Measurements from ENCODE around the gene SELL. TPM values are rescaled to one million over a fixed set of nuclear protein-coding genes. Genes with fewer than 3 reads are reported as not detected.

Gene SELL
- polyA plus RNA-seq, 1 of the 3 experiments (the other 2 are of a cell fraction), result 0.58 TPM

DNA sequence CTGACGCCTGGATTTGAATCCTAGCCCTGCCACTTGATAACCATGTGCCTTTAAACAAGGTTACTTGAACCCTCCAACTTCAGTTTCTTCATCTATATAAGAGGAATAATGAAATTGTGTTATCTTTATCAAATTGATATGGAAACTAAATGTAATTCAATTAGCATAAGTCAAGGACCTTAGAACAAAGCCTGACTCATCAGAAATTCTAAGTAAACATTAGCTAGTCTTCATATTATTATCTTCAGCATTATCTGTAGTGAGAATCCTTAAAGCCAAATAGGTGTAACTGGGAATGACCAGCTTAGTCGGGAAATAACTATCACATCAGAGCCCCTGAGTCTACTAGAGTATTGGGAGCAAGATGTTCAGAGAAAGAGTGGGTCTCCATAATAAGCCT, 6.6 kb downstream of the SELL start:
- H2AFZ ChIP-seq (ENCODE audit: low read depth), result no peak overlapping the region
- H3K27me3 ChIP-seq (ENCODE audit: insufficient read depth), result no peaks in the 10 kb centered on the region
- no peaks in the 10 kb centered on the region for H3K79me2 ChIP-seq (ENCODE audit: insufficient read depth)
- no peaks in the 10 kb centered on the region for H3K9me3 ChIP-seq
- H3K4me3 ChIP-seq (ENCODE audit: low read depth in 2 of 2, low read length in 1 of 2), result no peak overlapping the region
- CTCF ChIA-PET, result interaction anchor here (1.5 kb wide), 1 partner anchor 119 kb away, joined by 4 read pairs; the partner anchor contains the start of gene F5
- no peak for TF ChIP-seq GABPA (IDR thresholded peaks at IDR 0.05; ENCODE audit: low read depth)
- TF ChIP-seq TCF12 (IDR thresholded peaks at IDR 0.05), result no peak
- TF ChIP-seq FOSL2 (IDR thresholded peaks at IDR 0.05; ENCODE audit: borderline replicate concordance, low read depth), result no peak
- TF ChIP-seq EZH2phosphoT487 (IDR thresholded peaks at IDR 0.05; ENCODE audit: borderline replicate concordance, low read depth), result no peak
- TF ChIP-seq MXI1 (IDR thresholded peaks at IDR 0.05; ENCODE audit: low read depth, low read length), result no peak
- TF ChIP-seq, protein P1, sequence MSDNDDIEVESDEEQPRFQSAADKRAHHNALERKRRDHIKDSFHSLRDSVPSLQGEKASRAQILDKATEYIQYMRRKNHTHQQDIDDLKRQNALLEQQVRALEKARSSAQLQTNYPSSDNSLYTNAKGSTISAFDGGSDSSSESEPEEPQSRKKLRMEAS (IDR thresholded peaks at IDR 0.05; ENCODE audit: low read depth), result no peak
- no peaks in the 10 kb centered on the region for H4K20me1 ChIP-seq (ENCODE audit: insufficient read depth)
- H3K27ac ChIP-seq (ENCODE audit: low read depth in 2 of 2, low read length in 1 of 2), result no peak overlapping the region
- H3K9me2 ChIP-seq, result no peaks in the 10 kb centered on the region
- whole genome bisulfite sequencing (ENCODE audit: low lambda C conversion rate), result 12% methylated on average over 2 of the region's 2 CpGs
- POLR2A ChIA-PET, result no interaction called here
- no peak overlapping the region for H3K9ac ChIP-seq
- no peaks in the 10 kb centered on the region for H3K36me3 ChIP-seq (replicated peaks in 1 of 2; ENCODE audit: control insufficient read depth in 1 of 2, insufficient read depth in 2 of 2, low read length in 1 of 2)
- no peak overlapping the region for H3K4me2 ChIP-seq
- no peaks in the 10 kb centered on the region for H3K4me1 ChIP-seq (ENCODE audit: control insufficient read depth in 1 of 2, insufficient read depth in 2 of 2, low read depth in 1 of 2, low read length in 1 of 2)
- no peak for DNase-seq
- H3F3A ChIP-seq (replicated peaks; ENCODE audit: insufficient read depth), result no peaks in the 10 kb centered on the region

DNA sequence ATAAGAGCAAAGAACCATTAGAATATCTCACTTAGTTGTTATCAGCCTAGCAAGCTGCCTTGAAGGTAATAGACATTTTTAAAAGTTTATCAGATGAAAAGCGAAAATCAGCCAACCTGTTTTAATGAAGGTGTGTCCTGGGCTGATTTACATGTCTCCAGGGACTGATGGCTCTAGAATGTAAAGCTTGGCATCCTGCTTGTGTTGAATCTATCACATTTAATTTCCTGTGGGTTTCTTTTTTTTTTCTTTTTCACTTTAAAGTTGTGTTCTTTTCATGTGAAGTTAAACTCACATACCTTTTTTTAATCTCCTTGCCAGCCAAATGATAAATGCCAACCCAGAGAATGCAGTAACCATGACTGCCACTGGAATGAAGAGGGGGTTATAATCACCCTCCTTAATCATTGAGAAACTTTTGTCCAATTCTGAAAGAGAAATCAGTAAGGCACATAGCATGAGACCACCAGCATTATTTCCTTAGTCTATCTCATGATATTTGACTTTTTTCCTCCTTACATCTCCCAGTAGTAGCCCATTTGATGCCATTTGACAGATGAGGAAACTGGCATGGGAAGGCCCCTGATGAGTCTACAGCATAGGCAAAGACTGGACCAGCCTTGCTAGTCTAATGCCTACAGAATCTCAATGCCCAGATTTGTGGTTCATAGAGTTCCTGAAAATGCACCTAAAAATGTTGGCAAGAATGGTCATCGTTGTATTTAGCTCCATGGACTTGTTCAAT, 10.0 kb downstream of the SELL start:
- CTCF ChIA-PET, result interaction anchor here (1.9 kb wide), 1 partner anchor 11 kb away, joined by 7 read pairs; no protein-coding TSS in a partner anchor
- no peaks in the 10 kb centered on the region for H3K4me1 ChIP-seq (ENCODE audit: control insufficient read depth in 1 of 2, insufficient read depth in 2 of 2, low read depth in 1 of 2, low read length in 1 of 2)
- POLR2A ChIA-PET, result no interaction called here
- TF ChIP-seq SIN3A (IDR thresholded peaks at IDR 0.05; ENCODE audit: borderline replicate concordance, low read depth, low read length), result no peak
- no peak for TF ChIP-seq NRF1 (IDR thresholded peaks at IDR 0.05; ENCODE audit: low read depth, low read length)
- no peak for TF ChIP-seq TCF12 (IDR thresholded peaks at IDR 0.05)
- no peak for TF ChIP-seq EZH2phosphoT487 (IDR thresholded peaks at IDR 0.05; ENCODE audit: borderline replicate concordance, low read depth)
- TF ChIP-seq RCOR1 (IDR thresholded peaks at IDR 0.05; ENCODE audit: low read length), result no peak
- TF ChIP-seq GATA2 (CRISPR knock-in tag; IDR thresholded peaks at IDR 0.05), result no peak
- no peaks in the 10 kb centered on the region for H3K36me3 ChIP-seq (replicated peaks in 1 of 2; ENCODE audit: control insufficient read depth in 1 of 2, insufficient read depth in 2 of 2, low read length in 1 of 2)
- H3K9me3 ChIP-seq, result no peaks in the 10 kb centered on the region
- WGBS (ENCODE audit: low lambda C conversion rate), result 23% methylated on average over 2 of the region's 2 CpGs
- no peaks in the 10 kb centered on the region for H3K9me2 ChIP-seq
- no peaks in the 10 kb centered on the region for H4K20me1 ChIP-seq (ENCODE audit: insufficient read depth)
- H3F3A ChIP-seq (replicated peaks; ENCODE audit: insufficient read depth), result no peaks in the 10 kb centered on the region
- no peak overlapping the region for H2AFZ ChIP-seq (ENCODE audit: low read depth)
- H3K79me2 ChIP-seq (ENCODE audit: insufficient read depth), result no peaks in the 10 kb centered on the region
- no peak overlapping the region for H3K4me2 ChIP-seq
- H3K9ac ChIP-seq, result no peak overlapping the region
- no peak for DNase-seq
- no peaks in the 10 kb centered on the region for H3K27me3 ChIP-seq (ENCODE audit: insufficient read depth)
- H3K27ac ChIP-seq (ENCODE audit: low read depth in 2 of 2, low read length in 1 of 2), result no peak overlapping the region
- no peak overlapping the region for H3K4me3 ChIP-seq (ENCODE audit: low read depth in 2 of 2, low read length in 1 of 2)

DNA sequence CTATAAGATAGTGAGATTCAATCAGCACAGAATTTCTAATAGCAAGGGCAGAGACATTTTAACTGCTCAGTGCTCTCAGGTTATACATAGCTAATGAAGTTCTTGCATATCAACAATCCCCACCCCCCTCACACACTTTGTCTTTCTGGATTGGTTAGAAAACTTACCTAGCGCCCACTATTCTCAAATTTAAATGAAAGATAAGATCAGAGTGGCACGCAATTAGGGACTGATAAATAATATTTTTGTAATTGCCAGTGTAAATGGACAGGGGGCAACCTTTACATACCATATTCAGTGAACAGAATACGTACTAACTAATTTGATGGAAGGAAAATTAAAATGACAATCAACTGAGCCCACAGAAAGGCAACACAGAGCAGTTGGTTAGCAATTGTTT, 11.7 kb downstream of the SELL start:
- H3K9me3 ChIP-seq, result no peaks in the 10 kb centered on the region
- no peaks in the 10 kb centered on the region for H4K20me1 ChIP-seq (ENCODE audit: insufficient read depth)
- POLR2A ChIA-PET, result no interaction called here
- no peaks in the 10 kb centered on the region for H3K9me2 ChIP-seq
- H3K4me3 ChIP-seq (ENCODE audit: low read depth in 2 of 2, low read length in 1 of 2), result no peak overlapping the region
- no peaks in the 10 kb centered on the region for H3K27me3 ChIP-seq (ENCODE audit: insufficient read depth)
- no peaks in the 10 kb centered on the region for H3K4me1 ChIP-seq (ENCODE audit: control insufficient read depth in 1 of 2, insufficient read depth in 2 of 2, low read depth in 1 of 2, low read length in 1 of 2)
- CTCF ChIA-PET, result interaction anchor here (1.0 to 1.9 kb wide), 3 partner anchors 12 to 110 kb away, joined by 3 to 7 read pairs (median 3); no protein-coding TSS in a partner anchor
- H3F3A ChIP-seq (replicated peaks; ENCODE audit: insufficient read depth), result no peaks in the 10 kb centered on the region
- no peak overlapping the region for H3K27ac ChIP-seq (ENCODE audit: low read depth in 2 of 2, low read length in 1 of 2)
- DNase-seq, result no peak
- H2AFZ ChIP-seq (ENCODE audit: low read depth), result no peak overlapping the region
- WGBS (ENCODE audit: low lambda C conversion rate), result 33% methylated on average over 3 of the region's 3 CpGs
- no peak for TF ChIP-seq FOSL2 (IDR thresholded peaks at IDR 0.05; ENCODE audit: borderline replicate concordance, low read depth)
- 0 out of 2 replicates have a peak, but pooled peaks have one; percentile 4 for TF ChIP-seq SMC3 (IDR thresholded peaks at IDR 0.05; ENCODE audit: low read depth, low read length)
- TF ChIP-seq TEAD4 (IDR thresholded peaks at IDR 0.05; ENCODE audit: borderline replicate concordance, insufficient read depth), result no peak
- TF ChIP-seq, protein P2, sequence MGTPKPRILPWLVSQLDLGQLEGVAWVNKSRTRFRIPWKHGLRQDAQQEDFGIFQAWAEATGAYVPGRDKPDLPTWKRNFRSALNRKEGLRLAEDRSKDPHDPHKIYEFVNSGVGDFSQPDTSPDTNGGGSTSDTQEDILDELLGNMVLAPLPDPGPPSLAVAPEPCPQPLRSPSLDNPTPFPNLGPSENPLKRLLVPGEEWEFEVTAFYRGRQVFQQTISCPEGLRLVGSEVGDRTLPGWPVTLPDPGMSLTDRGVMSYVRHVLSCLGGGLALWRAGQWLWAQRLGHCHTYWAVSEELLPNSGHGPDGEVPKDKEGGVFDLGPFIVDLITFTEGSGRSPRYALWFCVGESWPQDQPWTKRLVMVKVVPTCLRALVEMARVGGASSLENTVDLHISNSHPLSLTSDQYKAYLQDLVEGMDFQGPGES (IDR thresholded peaks at IDR 0.05; ENCODE audit: low read depth, low read length), result no peak
- no peak for TF ChIP-seq MXI1 (IDR thresholded peaks at IDR 0.05; ENCODE audit: low read depth, low read length)
- TF ChIP-seq, protein P3, sequence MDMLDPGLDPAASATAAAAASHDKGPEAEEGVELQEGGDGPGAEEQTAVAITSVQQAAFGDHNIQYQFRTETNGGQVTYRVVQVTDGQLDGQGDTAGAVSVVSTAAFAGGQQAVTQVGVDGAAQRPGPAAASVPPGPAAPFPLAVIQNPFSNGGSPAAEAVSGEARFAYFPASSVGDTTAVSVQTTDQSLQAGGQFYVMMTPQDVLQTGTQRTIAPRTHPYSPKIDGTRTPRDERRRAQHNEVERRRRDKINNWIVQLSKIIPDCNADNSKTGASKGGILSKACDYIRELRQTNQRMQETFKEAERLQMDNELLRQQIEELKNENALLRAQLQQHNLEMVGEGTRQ (IDR thresholded peaks at IDR 0.05; ENCODE audit: borderline replicate concordance, low read depth, low read length), result no peak
- TF ChIP-seq, protein P4, sequence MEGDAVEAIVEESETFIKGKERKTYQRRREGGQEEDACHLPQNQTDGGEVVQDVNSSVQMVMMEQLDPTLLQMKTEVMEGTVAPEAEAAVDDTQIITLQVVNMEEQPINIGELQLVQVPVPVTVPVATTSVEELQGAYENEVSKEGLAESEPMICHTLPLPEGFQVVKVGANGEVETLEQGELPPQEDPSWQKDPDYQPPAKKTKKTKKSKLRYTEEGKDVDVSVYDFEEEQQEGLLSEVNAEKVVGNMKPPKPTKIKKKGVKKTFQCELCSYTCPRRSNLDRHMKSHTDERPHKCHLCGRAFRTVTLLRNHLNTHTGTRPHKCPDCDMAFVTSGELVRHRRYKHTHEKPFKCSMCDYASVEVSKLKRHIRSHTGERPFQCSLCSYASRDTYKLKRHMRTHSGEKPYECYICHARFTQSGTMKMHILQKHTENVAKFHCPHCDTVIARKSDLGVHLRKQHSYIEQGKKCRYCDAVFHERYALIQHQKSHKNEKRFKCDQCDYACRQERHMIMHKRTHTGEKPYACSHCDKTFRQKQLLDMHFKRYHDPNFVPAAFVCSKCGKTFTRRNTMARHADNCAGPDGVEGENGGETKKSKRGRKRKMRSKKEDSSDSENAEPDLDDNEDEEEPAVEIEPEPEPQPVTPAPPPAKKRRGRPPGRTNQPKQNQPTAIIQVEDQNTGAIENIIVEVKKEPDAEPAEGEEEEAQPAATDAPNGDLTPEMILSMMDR (IDR thresholded peaks at IDR 0.05), result peak; percentile 26; the same call in 1 of the 2 replicates
- H3K36me3 ChIP-seq (replicated peaks in 1 of 2; ENCODE audit: control insufficient read depth in 1 of 2, insufficient read depth in 2 of 2, low read length in 1 of 2), result no peaks in the 10 kb centered on the region
- H3K9ac ChIP-seq, result no peak overlapping the region
- no peaks in the 10 kb centered on the region for H3K79me2 ChIP-seq (ENCODE audit: insufficient read depth)
- H3K4me2 ChIP-seq, result no peak overlapping the region
